DND-41 (cell line): Measurements from ENCODE around the gene ABITRAM.

Source experiments
- EZH2 ChIP-seq: IDR thresholded peaks from 3 replicates; pipeline ENCODE4 v1.6.1; 2012; ENCODE audit warnings: borderline replicate concordance, low read depth, mild to moderate bottlenecking, moderate library complexity, low read length, inconsistent platforms; ENCODE audit not compliant: severe bottlenecking
- TF ChIP-seq, protein P1 (sequence below): IDR thresholded peaks from 2 replicates; pipeline ENCODE4 v1.5.1; 2012; ENCODE audit warnings: borderline replicate concordance, low read length, moderate library complexity, mild to moderate bottlenecking; ENCODE audit not compliant: poor library complexity, severe bottlenecking; ENCODE audit errors: extremely low read depth

- TF ChIP-seq, protein P1, sequence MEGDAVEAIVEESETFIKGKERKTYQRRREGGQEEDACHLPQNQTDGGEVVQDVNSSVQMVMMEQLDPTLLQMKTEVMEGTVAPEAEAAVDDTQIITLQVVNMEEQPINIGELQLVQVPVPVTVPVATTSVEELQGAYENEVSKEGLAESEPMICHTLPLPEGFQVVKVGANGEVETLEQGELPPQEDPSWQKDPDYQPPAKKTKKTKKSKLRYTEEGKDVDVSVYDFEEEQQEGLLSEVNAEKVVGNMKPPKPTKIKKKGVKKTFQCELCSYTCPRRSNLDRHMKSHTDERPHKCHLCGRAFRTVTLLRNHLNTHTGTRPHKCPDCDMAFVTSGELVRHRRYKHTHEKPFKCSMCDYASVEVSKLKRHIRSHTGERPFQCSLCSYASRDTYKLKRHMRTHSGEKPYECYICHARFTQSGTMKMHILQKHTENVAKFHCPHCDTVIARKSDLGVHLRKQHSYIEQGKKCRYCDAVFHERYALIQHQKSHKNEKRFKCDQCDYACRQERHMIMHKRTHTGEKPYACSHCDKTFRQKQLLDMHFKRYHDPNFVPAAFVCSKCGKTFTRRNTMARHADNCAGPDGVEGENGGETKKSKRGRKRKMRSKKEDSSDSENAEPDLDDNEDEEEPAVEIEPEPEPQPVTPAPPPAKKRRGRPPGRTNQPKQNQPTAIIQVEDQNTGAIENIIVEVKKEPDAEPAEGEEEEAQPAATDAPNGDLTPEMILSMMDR: no peak
- TF ChIP-seq EZH2: no peak
Measured at GRCh38 chr9:108963459-108964143, 29.4 kb downstream of the ABITRAM start.
